ENCODE results near the gene PPARA. TPM values are rescaled to one million over a fixed set of nuclear protein-coding genes. Genes with fewer than 3 reads are reported as not detected.

PPARA gene
- total RNA-seq, 1 experiment from 2014 or later: 14.5 TPM

GRCh38 chr22:46238541-46238940 is 88.2 kb downstream of the PPARA start:
- H4K20me1 ChIP-seq (ENCODE audit: insufficient read depth): no peaks in the 10 kb centered on the region
- no peak for ATAC-seq
- POLR2A ChIA-PET: no interaction called here
- DNase-seq (ENCODE audit: low read depth, low spot score): no peak
- CTCF ChIA-PET: no interaction called here
- H2AFZ ChIP-seq (ENCODE audit: low read depth, low read length, poor library complexity, severe bottlenecking): no peak overlapping the region
- no peaks in the 10 kb centered on the region for H3K27me3 ChIP-seq (ENCODE audit: insufficient read depth, low read length)
- H3K9ac ChIP-seq (ENCODE audit: low read length): no peak overlapping the region
- no peak for TF ChIP-seq CTCF (IDR thresholded peaks at IDR 0.05 in 2 of 3, conservative IDR thresholded peaks at IDR 0.05 in 1 of 3; ENCODE audit: borderline replicate concordance in 1 of 3, insufficient read depth in 1 of 3, low read depth in 2 of 3, low read length in 2 of 3)
- no peak for TF ChIP-seq MAX (IDR thresholded peaks at IDR 0.05)
- TF ChIP-seq POLR2A (IDR thresholded peaks at IDR 0.05; ENCODE audit: borderline replicate concordance, extremely low read depth, insufficient read depth, insufficient read length): no peak
- no peak for TF ChIP-seq SRF (IDR thresholded peaks at IDR 0.05; ENCODE audit: low read depth)
- TF ChIP-seq EZH2 (IDR thresholded peaks at IDR 0.05): no peak
- TF ChIP-seq JUND (IDR thresholded peaks at IDR 0.05): no peak
- TF ChIP-seq CEBPB (IDR thresholded peaks at IDR 0.05; ENCODE audit: low read depth): no peak
- TF ChIP-seq ZFX (IDR thresholded peaks at IDR 0.05): no peak
- no peak for TF ChIP-seq REST (IDR thresholded peaks at IDR 0.05; ENCODE audit: low read depth)
- TF ChIP-seq RAD21 (IDR thresholded peaks at IDR 0.05; ENCODE audit: low read depth): no peak
- no peak for TF ChIP-seq SIN3A (IDR thresholded peaks at IDR 0.05; ENCODE audit: low read depth)
- no peak for TF ChIP-seq FOSL1 (IDR thresholded peaks at IDR 0.05; ENCODE audit: low read depth)
- TF ChIP-seq EGR1 (IDR thresholded peaks at IDR 0.05; ENCODE audit: low read depth): no peak
- H3K36me3 ChIP-seq (ENCODE audit: control insufficient read depth in 1 of 2, insufficient read depth in 2 of 2, low read length in 2 of 2): peaks cover 0 to 2% of the 10 kb centered on the region in 2 experiments; a peak in 1 of 4 replicates
- no peak overlapping the region for H3K27ac ChIP-seq (ENCODE audit: low read depth, low read length)
- no peak overlapping the region for H3K4me2 ChIP-seq (ENCODE audit: low read length)
- intact Hi-C loops (cut with micrococcal nuclease): no loop called here
- H3K4me1 ChIP-seq (ENCODE audit: control insufficient read depth in 1 of 2, insufficient read depth in 2 of 2, low read length in 2 of 2): no peaks in the 10 kb centered on the region
- no peaks in the 10 kb centered on the region for H3K79me2 ChIP-seq (ENCODE audit: insufficient read depth, low read length)
- RAD21 ChIA-PET (ENCODE audit: low non-redundant PET in 1 of 2, low total read pairs in 2 of 2, uncharacterized antibody in 2 of 2, unreplicated experiment in 2 of 2): no interaction called here
- H3K4me3 ChIP-seq (replicated peaks in 1 of 2; ENCODE audit: low read depth in 1 of 2, low read length in 2 of 2): no peak overlapping the region
- no peaks in the 10 kb centered on the region for H3K9me3 ChIP-seq (ENCODE audit: control insufficient read depth in 1 of 2, insufficient read depth in 1 of 2, low read depth in 1 of 2, low read length in 2 of 2)
- no TSS peak for BruUV-seq (replicated peaks)
- no peaks in the 10 kb centered on the region for H3K9me2 ChIP-seq (ENCODE audit: insufficient read depth)
